ENCODE results near the gene ZNF726.
"Not testable (repeated sequence)": the region's sequence is repeated elsewhere in the genome, so short reads cannot be mapped to it uniquely, and the experiment has no call there.

Gene ZNF726

DNA sequence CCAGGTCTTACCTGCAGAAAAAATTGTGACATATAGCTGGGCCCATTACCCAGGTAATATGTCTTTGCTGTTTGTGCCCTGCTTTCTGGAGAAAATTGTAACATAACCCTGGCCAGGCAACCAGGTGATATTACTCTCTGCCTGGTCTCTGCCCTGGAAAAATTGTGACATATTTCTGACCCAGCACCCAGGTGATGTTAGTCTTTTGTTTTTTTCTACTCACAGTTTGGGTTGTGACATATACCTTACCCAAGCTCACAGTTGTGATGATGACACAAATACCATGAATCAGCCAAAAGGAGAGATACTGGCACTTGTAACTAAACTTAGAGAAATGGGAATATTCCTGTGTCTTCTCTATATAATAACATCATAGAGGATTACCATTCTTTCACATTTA lies 6.5 kb upstream of the ZNF726 start:
- no peak for DNase-seq (ENCODE audit: low read depth)
- no peak overlapping the region for H3K4me3 ChIP-seq (ENCODE audit: low read length)
- TF ChIP-seq, protein P1, sequence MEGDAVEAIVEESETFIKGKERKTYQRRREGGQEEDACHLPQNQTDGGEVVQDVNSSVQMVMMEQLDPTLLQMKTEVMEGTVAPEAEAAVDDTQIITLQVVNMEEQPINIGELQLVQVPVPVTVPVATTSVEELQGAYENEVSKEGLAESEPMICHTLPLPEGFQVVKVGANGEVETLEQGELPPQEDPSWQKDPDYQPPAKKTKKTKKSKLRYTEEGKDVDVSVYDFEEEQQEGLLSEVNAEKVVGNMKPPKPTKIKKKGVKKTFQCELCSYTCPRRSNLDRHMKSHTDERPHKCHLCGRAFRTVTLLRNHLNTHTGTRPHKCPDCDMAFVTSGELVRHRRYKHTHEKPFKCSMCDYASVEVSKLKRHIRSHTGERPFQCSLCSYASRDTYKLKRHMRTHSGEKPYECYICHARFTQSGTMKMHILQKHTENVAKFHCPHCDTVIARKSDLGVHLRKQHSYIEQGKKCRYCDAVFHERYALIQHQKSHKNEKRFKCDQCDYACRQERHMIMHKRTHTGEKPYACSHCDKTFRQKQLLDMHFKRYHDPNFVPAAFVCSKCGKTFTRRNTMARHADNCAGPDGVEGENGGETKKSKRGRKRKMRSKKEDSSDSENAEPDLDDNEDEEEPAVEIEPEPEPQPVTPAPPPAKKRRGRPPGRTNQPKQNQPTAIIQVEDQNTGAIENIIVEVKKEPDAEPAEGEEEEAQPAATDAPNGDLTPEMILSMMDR (IDR thresholded peaks at IDR 0.05; ENCODE audit: insufficient read depth, low read depth, low read length, missing control alignments) = no peak

DNA sequence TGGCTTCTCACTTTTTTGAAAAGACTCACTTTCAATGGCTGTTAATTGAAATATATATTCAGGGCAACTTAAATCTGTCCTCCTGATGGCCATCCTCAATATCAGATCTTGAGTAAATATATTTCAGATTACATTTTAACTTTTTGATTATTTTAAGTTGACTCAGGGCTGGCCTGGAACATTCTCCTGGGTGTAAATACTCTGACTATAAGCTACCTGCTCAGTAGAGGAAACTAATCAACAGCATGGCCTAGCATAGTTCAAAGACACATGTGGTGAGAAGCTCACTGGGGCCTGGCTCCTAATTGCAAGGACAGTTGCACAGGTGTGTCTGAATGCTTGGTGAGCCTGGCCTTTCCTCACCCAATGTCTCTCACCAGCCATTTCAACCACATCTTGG lies 5.5 kb upstream of the ZNF726 start:
- TF ChIP-seq, protein P1 (IDR thresholded peaks at IDR 0.05; ENCODE audit: insufficient read depth, low read depth, low read length, missing control alignments) = no peak
- no peak for DNase-seq (ENCODE audit: low read depth)
- H3K4me3 ChIP-seq (ENCODE audit: low read length) = no peak overlapping the region

- no peak for DNase-seq (ENCODE audit: low read depth)
- TF ChIP-seq, protein P1 (IDR thresholded peaks at IDR 0.05; ENCODE audit: insufficient read depth, low read depth, low read length, missing control alignments) = no peak
- H3K4me3 ChIP-seq (ENCODE audit: low read length) = no peak overlapping the region
Measured at GRCh38 chr19:23913931-23914330, 755 bp upstream of the ZNF726 start.

- peak; percentile 56 for DNase-seq (ENCODE audit: low read depth)
- TF ChIP-seq, protein P1 (IDR thresholded peaks at IDR 0.05; ENCODE audit: insufficient read depth, low read depth, low read length, missing control alignments) = no peak
- no peak overlapping the region for H3K4me3 ChIP-seq (ENCODE audit: low read length)
Measured at GRCh38 chr19:23916991-23917390, 2.3 kb downstream of the ZNF726 start.

DNA sequence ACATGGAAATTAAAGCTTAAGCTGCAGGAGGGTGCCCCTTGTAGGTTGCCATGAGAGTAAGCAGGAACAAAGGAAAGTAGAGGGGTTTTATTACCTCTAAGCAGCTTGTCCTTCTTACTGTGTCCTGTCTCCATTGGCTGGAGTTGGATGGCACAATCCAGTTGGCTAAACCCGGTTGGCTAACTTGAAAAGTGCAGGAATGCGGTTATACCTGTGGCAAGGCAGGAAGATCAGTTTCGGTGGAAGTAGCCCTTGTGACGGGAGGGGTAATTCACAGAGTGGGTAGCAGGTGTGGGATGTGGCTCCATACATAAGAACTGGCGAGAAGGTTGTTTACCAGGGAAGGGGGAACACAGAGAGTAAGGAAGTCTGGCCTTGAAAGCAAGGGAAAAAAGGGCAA lies 3.2 kb downstream of the ZNF726 start:
- TF ChIP-seq, protein P1 (IDR thresholded peaks at IDR 0.05; ENCODE audit: insufficient read depth, low read depth, low read length, missing control alignments) = no peak
- peak; percentile 68 for DNase-seq (ENCODE audit: low read depth)
- no peak overlapping the region for H3K4me3 ChIP-seq (ENCODE audit: low read length)

- DNase-seq (ENCODE audit: low read depth) = no peak
- TF ChIP-seq, protein P1 (IDR thresholded peaks at IDR 0.05; ENCODE audit: insufficient read depth, low read depth, low read length, missing control alignments) = no peak
- H3K4me3 ChIP-seq (ENCODE audit: low read length) = no peak overlapping the region
Measured at GRCh38 chr19:23925285-23925684, 10.6 kb downstream of the ZNF726 start.

DNA sequence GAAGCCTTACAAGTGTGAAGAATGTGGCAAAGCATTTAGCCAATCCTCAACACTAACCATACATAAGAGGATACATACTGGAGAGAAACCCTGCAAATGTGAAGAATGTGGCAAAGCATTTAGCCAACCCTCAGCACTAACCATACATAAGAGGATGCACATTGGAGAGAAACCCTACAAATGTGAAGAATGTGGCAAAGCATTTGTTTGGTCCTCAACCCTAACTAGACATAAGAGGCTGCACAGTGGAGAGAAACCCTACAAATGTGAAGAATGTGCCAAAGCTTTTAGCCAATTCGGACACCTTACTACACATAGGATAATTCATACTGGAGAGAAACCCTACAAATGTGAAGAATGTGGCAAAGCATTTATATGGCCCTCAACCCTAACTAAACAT lies 18.2 kb downstream of the ZNF726 start:
- DNase-seq (ENCODE audit: low read depth) = no peak
- no peak overlapping the region for H3K4me3 ChIP-seq (ENCODE audit: low read length)
- TF ChIP-seq, protein P1 (IDR thresholded peaks at IDR 0.05; ENCODE audit: insufficient read depth, low read depth, low read length, missing control alignments) = no peak

DNA sequence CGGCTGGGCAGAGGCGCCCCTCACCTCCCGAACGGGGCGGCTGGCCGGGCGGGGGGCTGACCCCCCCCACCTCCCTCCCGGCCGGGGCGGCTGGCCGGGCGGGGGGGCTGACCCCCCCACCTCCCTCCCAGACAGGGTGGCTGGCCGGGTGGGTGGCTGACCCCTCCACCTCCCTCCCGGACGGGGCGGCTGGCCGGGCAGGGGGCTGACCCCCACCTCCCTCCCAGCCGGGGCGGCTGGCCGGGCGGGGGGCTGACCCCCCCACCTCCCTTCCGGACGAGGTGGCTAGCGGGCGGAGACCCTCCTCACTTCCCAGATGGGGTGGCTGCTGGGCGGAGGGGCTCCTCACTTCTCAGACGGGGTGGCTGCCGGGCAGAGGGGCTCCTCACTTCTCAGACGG lies 22.3 kb downstream of the ZNF726 start:
- not testable (repeated sequence) for H3K4me3 ChIP-seq (ENCODE audit: low read length); DNase-seq (ENCODE audit: low read depth)
